ENCODE data around the gene BPHL. TPM values are rescaled to one million over a fixed set of nuclear protein-coding genes. Genes with fewer than 3 reads are reported as not detected.
A peak's percentile ranks its signal among the peaks of the same experiment; 100 is the strongest.
"Not testable (repeated sequence)": the region's sequence is repeated elsewhere in the genome, so short reads cannot be mapped to it uniquely, and the experiment has no call there.

BPHL gene
- total RNA-seq (2014; rRNA removed; shearing (Covaris generic)): 66.6 and 75.5 TPM in 2 replicates
- 43.4 and 50.2 TPM in 2 replicates for polyA plus RNA-seq (2015; cell fraction: cytosol; rRNA removed)
- polyA plus RNA-seq (2015; cell fraction: nucleus; rRNA removed): 100 and 127 TPM in 2 replicates

GRCh38 chr6:3118353-3119039 lies at the start of gene BPHL:
TSS of gene BPHL (plus strand) at chr6:3118711. CDS start at chr6:3118741, 30 bp downstream.
- peak; percentile 97 for DNase-seq (ENCODE audit: low read depth, low spot score)
- in situ Hi-C loops (cut with HindIII; ENCODE audit: low pct_unique_long_range_greater_than_20kb, low sequenced_read_pairs): no loop called here

- in situ Hi-C loops (cut with HindIII; ENCODE audit: low pct_unique_long_range_greater_than_20kb, low sequenced_read_pairs): no loop called here
- DNase-seq (ENCODE audit: low read depth, low spot score): no peak
Measured at GRCh38 chr6:3071568-3071967, 46.9 kb upstream of the BPHL start.

- in situ Hi-C loops (cut with HindIII; ENCODE audit: low pct_unique_long_range_greater_than_20kb, low sequenced_read_pairs): no loop called here
- peak; percentile 33 for DNase-seq (ENCODE audit: low read depth, low spot score)
Measured at GRCh38 chr6:3072798-3073197, 45.7 kb upstream of the BPHL start.

GRCh38 chr6:3073382-3073781 lies 45.1 kb upstream of the BPHL start:
- in situ Hi-C loops (cut with HindIII; ENCODE audit: low pct_unique_long_range_greater_than_20kb, low sequenced_read_pairs): no loop called here
- no peak for DNase-seq (ENCODE audit: low read depth, low spot score)

GRCh38 chr6:3075772-3076113 lies 42.8 kb upstream of the BPHL start:
- DNase-seq (ENCODE audit: low read depth, low spot score): no peak
- in situ Hi-C loops (cut with HindIII; ENCODE audit: low pct_unique_long_range_greater_than_20kb, low sequenced_read_pairs): no loop called here

GRCh38 chr6:3076320-3076719 lies 42.2 kb upstream of the BPHL start:
- in situ Hi-C loops (cut with HindIII; ENCODE audit: low pct_unique_long_range_greater_than_20kb, low sequenced_read_pairs): no loop called here
- no peak for DNase-seq (ENCODE audit: low read depth, low spot score)

GRCh38 chr6:3077430-3077829 lies 41.1 kb upstream of the BPHL start:
- in situ Hi-C loops (cut with HindIII; ENCODE audit: low pct_unique_long_range_greater_than_20kb, low sequenced_read_pairs): no loop called here
- DNase-seq (ENCODE audit: low read depth, low spot score): no peak

- in situ Hi-C loops (cut with HindIII; ENCODE audit: low pct_unique_long_range_greater_than_20kb, low sequenced_read_pairs); DNase-seq (ENCODE audit: low read depth, low spot score): not testable (repeated sequence)
Measured at GRCh38 chr6:3078952-3079351, 39.6 kb upstream of the BPHL start.

- DNase-seq (ENCODE audit: low read depth, low spot score): no peak
- in situ Hi-C loops (cut with HindIII; ENCODE audit: low pct_unique_long_range_greater_than_20kb, low sequenced_read_pairs): no loop called here
Measured at GRCh38 chr6:3079682-3080081, 38.8 kb upstream of the BPHL start.

- DNase-seq (ENCODE audit: low read depth, low spot score): no peak
- in situ Hi-C loops (cut with HindIII; ENCODE audit: low pct_unique_long_range_greater_than_20kb, low sequenced_read_pairs): no loop called here
Measured at GRCh38 chr6:3081960-3082359, 36.6 kb upstream of the BPHL start.

GRCh38 chr6:3085074-3085473 lies 33.4 kb upstream of the BPHL start:
- in situ Hi-C loops (cut with HindIII; ENCODE audit: low pct_unique_long_range_greater_than_20kb, low sequenced_read_pairs): no loop called here
- peak; percentile 57 for DNase-seq (ENCODE audit: low read depth, low spot score)

GRCh38 chr6:3086282-3086946 lies 32.1 kb upstream of the BPHL start:
- DNase-seq (ENCODE audit: low read depth, low spot score): no peak
- in situ Hi-C loops (cut with HindIII; ENCODE audit: low pct_unique_long_range_greater_than_20kb, low sequenced_read_pairs): no loop called here

GRCh38 chr6:3088446-3088845 lies 30.1 kb upstream of the BPHL start:
- in situ Hi-C loops (cut with HindIII; ENCODE audit: low pct_unique_long_range_greater_than_20kb, low sequenced_read_pairs): no loop called here
- no peak for DNase-seq (ENCODE audit: low read depth, low spot score)

GRCh38 chr6:3088968-3089367 lies 29.5 kb upstream of the BPHL start:
- in situ Hi-C loops (cut with HindIII; ENCODE audit: low pct_unique_long_range_greater_than_20kb, low sequenced_read_pairs): no loop called here

GRCh38 chr6:3090013-3090412 lies 28.5 kb upstream of the BPHL start:
- in situ Hi-C loops (cut with HindIII; ENCODE audit: low pct_unique_long_range_greater_than_20kb, low sequenced_read_pairs): no loop called here
- peak; percentile 21 for DNase-seq (ENCODE audit: low read depth, low spot score)

More at GRCh38 chr6:3088968-3089367, 29.5 kb upstream of the BPHL start:
- DNase-seq (ENCODE audit: low read depth, low spot score): no peak

GRCh38 chr6:3094815-3095214 lies 23.7 kb upstream of the BPHL start:
- no peak for DNase-seq (ENCODE audit: low read depth, low spot score)
- in situ Hi-C loops (cut with HindIII; ENCODE audit: low pct_unique_long_range_greater_than_20kb, low sequenced_read_pairs): no loop called here

- in situ Hi-C loops (cut with HindIII; ENCODE audit: low pct_unique_long_range_greater_than_20kb, low sequenced_read_pairs): no loop called here
- DNase-seq (ENCODE audit: low read depth, low spot score): no peak
Measured at GRCh38 chr6:3102875-3103274, 15.6 kb upstream of the BPHL start.

GRCh38 chr6:3108746-3109414 lies 9.6 kb upstream of the BPHL start:
- no peak for DNase-seq (ENCODE audit: low read depth, low spot score)

GRCh38 chr6:3109761-3110160 lies 8.8 kb upstream of the BPHL start:
- DNase-seq (ENCODE audit: low read depth, low spot score): peak; percentile 75
- in situ Hi-C loops (cut with HindIII; ENCODE audit: low pct_unique_long_range_greater_than_20kb, low sequenced_read_pairs): no loop called here

More at GRCh38 chr6:3108746-3109414, 9.6 kb upstream of the BPHL start:
- in situ Hi-C loops (cut with HindIII; ENCODE audit: low pct_unique_long_range_greater_than_20kb, low sequenced_read_pairs): no loop called here

Data from SK-MEL-5 (cell line).